Measurements from ENCODE around the gene ZNF559. TPM values are rescaled to one million over a fixed set of nuclear protein-coding genes. Genes with fewer than 3 reads are reported as not detected.

ZNF559 gene
- total and polyA plus RNA-seq, 2 of the 8 experiments (the other 6 are each of a cell fraction or from before 2014, with no cell fraction given) = 10.2 to 17.6 TPM

- TF ChIP-seq CHD7 (IDR thresholded peaks at IDR 0.05; ENCODE audit: insufficient replicate concordance, low read length) (no peak), JUND (IDR thresholded peaks at IDR 0.05; ENCODE audit: low read length) (no peak), TAF1 (IDR thresholded peaks at IDR 0.05; ENCODE audit: low read depth, low read length) (no peak), POLR2AphosphoS5 (IDR thresholded peaks at IDR 0.05; ENCODE audit: low read depth, low read length) (no peak), PHF8 (conservative IDR thresholded peaks at IDR 0.05; ENCODE audit: low read depth, low read length) (no peak), CHD1 (IDR thresholded peaks at IDR 0.05; ENCODE audit: low read depth, low read length) (no peak), CBX5 (IDR thresholded peaks at IDR 0.05; ENCODE audit: low read depth, low read length) (no peak), ASH2L (IDR thresholded peaks at IDR 0.05; ENCODE audit: low read length) (no peak), TEAD4 (IDR thresholded peaks at IDR 0.05; ENCODE audit: low read depth, low read length) (no peak), TBP (IDR thresholded peaks at IDR 0.05; ENCODE audit: low read depth, low read length) (no peak), CTBP2 (IDR thresholded peaks at IDR 0.05; ENCODE audit: borderline replicate concordance, insufficient read depth, insufficient read length, low read length) (no peak)
Observed at GRCh38 chr19:9370738-9371619, 47.0 kb downstream of the ZNF559 start (continued).

Measured in H1 (cell line).